ENCODE measurements around the gene MED22.
"Not testable (repeated sequence)": the region's sequence is repeated elsewhere in the genome, so short reads cannot be mapped to it uniquely, and the experiment has no call there.

Gene MED22

DNA sequence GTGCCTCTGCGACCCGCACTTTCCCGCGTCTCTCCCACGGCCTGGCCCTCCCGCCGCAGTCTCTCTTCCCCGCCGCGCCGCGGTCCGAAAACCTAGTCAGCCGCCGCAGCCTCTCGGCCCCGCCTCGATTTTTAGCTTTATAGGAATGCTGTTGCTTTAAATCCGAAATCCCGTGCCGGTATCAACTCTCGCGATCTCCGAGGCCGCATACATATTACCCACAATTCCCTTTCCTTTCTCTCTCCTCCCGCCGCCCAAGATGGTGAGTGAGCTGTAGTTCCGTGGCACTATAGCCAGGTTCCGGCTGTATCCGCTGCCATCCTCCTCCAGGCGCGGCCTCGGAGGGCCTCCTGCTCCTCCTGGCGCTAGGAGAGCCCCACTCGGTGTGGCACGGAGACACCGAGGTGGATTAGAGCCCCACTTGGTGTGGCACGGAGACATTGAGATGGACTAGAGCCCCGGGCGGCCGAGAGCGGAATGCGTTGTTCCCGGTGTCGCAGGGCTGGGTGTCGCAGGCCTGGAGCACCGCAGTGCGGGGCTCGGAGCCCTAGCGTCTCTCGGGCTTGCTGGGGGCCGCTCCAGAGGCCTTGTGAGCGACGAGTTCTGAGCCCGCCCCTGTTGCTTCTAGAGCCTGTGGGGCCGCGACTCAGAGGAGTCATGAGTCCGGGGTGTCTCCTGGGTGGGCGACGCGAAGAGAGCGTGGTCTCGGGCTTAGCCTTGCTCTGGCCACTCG is at the start of gene MED22, which contains the start of gene RPL7A:
TSS of gene MED22 (minus strand) at position 147 of the 733 bp plus-strand sequence. CDS start 1,469 bp downstream, outside the sequence.
TSS of gene RPL7A (plus strand) at position 234 of the 733 bp plus-strand sequence. CDS start at position 260, 26 bp downstream.
- peak; percentile 97 for DNase-seq (ENCODE audit: low spot score)

DNA sequence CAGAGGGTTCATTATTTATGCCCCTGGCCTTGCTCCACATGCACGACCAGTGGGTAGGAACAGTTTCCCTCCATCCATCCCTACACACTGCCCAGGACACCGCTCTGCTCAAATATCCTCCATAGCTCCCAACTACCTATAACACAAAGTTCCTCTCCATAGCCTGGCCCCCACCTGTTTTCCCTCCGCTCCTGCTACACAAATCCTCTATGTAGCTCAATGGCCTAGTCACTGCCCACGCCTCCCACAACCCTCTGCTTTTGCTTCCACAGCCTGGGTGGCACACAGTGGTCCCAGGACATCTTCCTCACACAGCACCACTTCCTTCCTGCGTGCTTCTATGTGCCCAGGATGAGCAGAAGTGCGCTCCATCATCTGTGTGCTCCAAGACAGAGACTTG is 49.4 kb upstream of the MED22 start:
- DNase-seq (ENCODE audit: low spot score): no peak

DNA sequence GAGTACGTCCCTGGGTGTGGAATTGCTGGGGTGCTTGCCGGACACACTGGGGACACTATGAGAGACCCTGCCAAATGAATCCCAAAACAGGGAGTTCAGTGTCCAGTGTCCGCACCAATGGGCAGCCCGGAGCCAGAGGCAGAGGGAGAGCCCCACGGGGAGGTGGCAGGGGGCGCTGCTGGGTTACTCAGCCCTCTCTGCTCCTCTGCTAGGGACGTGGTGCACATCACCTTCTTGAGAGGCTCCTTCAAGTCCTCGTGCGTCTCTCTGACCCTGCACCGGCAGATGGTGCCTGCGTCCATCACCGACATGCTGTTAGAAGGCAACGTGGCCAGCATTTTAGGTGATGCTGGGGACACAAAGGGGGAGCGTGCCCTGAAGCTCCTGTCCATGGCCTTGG is 49.0 kb upstream of the MED22 start:
- peak; percentile 28 for DNase-seq (ENCODE audit: low spot score)

DNA sequence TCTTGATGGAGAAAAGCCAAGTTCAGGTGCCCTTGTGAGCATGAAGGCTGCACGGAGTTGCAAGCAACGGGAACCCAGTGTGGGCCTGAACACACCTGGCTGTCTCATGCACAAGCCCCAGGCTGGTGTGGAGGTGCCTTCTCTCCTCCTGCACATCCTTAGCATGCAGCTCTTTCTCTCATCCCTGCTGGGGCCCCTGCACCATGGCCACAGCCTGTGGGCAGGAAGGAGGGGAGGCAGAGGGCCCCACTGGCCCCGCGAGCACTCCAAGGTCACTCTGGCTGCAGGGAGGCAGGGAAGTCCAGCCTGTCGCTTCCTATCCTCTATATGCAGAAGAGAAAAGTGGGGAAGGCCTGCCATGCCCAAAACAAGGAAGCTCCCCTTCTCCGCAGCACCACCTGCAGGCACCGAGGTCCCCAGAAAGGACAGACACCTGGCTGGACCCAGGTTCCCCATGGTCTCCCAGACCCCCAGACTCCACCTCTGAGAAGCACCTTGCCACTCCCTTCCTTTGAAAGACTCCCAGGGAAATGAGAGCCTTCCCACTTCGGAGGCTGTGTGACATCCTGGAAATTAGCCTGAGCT is 46.8 kb upstream of the MED22 start:
- DNase-seq (ENCODE audit: low spot score): no peak

DNA sequence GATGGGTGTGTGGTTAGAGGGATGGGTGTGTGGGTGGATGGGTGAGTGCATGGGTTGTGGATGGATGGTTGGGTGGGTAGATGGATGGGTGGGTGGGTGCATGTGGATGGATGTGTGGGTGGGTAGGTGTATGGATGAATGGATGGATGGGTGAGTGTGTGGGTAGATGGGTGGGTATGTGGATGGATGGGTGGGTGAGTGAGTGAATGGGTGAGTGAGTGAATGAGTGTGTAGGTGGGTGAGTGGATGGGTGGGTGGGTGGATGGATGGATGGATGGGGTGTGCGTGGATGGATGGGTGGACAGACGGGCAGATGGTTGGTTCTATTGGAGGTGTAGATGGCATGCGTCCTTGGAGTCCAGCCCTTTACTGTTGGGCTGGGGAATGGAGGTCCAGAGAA is 45.5 kb upstream of the MED22 start:
- DNase-seq (ENCODE audit: low spot score): no peak

DNA sequence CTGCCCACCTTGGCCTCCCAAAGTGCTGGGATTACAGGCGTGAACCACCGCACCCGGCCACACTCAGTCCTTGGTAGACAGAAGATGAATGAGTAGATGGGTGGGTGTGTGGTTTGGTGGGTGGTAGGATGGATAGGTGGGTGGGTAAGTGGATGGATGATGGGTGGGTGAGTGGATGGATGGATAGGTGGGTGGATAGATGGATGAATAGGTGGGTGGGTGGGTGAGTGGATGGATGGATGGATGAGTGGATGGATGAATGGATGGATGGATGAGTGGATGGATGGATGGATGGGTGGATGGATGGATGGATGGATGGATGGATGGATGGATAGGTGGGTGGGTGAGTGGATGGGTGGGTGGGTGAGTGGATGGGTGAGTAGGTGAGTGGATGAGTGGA is 44.4 kb upstream of the MED22 start:
- DNase-seq (ENCODE audit: low spot score): not testable (repeated sequence)

DNA sequence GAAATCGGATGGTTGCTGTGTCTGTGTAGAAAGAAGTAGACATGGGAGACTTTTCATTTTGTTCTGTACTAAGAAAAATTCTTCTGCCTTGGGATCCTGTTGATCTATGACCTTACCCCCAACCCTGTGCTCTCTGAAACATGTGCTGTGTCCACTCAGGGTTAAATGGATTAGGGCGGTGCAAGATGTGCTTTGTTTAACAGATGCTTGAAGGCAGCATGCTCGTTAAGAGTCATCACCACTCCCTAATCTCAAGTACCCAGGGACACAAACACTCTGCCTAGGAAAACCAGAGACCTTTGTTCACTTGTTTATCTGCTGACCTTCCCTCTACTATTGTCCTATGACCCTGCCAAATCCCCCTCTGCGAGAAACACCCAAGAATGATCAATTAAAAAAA is 43.5 kb upstream of the MED22 start:
- not testable (repeated sequence) for DNase-seq (ENCODE audit: low spot score)

DNA sequence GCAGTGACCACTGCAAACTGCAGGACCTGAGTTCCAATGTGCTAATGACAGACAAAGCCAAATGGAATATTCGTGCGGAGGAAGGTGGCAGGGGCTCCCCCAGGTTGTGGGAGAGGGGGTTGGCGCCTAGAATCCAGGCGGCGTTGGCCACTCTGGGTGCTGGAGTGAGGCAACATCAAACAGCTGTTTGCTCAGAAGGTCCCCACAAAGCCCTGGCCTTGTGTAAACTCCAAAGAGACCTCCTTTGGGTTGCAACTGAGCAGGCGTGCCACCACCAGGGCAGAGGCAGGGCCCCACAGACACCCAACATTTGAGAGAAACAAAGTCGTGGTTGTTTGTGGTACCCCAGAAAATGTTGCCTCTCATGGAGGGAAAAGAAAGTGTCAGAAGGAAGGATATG is 42.8 kb upstream of the MED22 start:
- DNase-seq (ENCODE audit: low spot score): no peak

DNA sequence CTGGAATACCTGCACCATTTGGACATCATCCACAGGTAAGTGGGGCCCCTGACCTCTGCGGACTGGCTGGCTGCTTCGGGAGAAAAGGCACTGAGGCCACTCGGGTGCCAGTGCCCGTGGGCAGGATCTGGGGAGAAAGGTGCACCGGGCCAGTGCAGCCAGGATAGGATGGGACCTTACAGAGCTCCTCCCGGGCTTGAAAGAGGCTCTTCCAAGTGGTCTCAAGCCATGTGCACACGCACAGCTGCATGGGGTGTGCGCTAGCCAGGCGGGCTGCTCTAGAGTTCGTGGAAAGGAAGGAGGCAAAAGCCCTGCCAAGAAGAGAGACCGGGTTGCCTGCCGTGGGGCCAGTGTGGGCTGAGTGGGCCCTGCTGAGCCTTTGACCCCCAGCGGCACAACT is 41.6 kb upstream of the MED22 start:
- DNase-seq (ENCODE audit: low spot score): no peak

DNA sequence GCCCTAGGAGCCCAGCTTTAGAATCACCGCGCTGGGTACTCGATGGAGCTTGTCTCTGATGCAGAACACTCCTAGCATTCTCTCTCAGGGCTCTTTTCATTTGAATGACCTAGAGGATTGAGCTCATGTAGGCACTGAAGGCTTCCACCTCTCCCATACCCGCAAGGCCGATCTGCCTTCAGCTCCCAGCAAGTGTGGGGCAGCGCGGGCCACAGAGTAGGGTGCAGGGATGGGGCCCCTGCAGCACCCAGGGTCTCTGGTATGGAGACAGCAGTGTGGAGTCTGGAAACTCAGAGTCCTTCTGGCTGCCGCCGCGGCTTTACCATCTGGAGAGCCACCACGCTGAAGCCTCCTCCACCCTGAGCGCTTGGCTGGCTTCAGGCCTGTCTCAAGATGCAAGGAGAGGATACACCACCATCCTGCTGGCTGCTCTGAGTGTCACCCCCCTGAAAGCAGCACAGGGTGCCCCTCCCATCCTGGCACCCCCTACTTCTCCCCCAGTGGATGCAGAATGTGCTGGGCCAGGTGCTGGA is 41.2 kb upstream of the MED22 start:
- no peak for DNase-seq (ENCODE audit: low spot score)

DNA sequence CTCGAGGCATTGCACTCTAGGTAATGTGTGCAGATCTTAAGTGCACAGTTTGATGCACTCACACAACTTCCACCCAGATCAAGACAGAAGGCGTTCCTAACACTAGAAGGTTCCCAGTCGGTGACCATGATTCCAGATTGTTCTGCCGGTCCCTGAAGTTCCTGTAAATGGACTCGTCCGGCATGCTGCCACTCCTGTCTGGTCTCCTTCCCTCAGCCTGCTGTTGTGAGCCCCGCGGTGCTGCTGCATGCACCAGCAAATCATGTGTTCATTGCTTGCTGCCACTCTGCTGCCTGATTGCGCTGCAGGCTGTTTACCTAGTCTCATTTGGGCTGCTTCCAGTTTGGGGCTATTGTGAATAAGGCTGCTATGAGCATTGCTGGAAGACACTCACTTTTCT is 39.7 kb upstream of the MED22 start:
- no peak for DNase-seq (ENCODE audit: low spot score)

DNA sequence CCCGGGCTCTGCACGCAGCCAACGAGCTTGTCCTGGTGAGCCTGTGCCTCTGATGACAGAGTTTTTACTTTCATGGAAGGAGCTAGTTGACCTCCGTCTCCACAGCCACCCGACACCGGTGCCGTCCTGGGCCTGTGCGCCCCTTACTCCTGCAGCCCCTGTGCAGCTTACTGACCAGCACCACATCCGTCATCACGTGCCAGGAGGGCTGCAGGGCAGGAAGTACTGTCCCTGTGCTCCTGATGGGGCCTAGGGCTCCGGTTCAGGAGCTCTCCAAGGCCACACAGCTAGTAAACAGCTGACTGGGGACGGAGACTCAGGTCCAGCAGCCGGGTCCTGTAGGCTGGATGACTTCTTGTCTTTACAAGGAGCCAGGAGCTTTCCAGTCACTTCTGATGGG is 38.4 kb upstream of the MED22 start:
- no peak for DNase-seq (ENCODE audit: low spot score)

DNA sequence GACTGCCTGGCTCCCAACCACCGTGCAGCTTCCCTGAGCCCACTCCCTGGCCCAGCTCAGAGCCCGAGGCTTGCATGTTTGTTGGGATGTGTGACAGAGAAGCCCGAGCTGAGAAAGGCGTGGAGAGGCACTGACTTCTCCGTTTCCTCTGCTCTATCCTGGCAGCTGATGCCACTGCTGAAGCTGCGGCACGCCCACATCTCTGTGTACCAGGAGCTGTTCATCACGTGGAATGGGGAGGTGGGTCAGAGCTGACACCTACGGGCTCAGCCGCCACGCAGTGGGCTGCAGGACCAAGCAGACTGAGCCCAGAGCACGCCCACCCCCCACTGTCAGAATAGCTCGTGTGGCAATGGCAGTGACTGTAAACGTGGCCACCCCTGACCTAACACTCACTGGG is 37.5 kb upstream of the MED22 start:
- no peak for DNase-seq (ENCODE audit: low spot score)

DNA sequence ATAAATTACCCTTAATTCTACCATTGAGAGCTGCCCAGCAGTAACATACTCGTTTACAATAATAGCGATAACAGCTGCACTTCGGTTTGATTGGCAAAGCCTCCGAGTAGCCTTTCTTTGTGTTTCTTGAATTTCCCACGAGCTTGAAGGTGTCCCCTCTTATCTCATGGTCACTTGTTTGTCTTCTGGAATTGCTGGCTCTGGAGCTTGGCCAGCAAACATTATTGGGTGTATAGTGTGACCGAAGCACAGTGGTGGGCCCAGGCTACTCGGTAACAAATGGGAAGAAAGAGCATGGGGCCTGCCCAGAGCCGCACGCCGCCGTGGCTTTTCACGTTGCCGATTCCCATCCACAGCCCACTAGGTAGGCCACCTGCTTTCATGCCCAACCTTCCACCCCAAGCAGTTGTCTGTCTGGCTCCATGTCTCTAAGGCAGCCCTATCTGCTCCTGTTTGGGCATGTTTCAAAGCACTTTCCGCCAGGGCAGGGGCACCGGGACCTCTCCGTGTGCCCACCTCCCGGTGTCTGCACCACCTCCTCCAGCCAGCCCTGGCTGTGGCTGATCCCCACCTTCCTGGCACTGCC is 36.9 kb upstream of the MED22 start:
- DNase-seq (ENCODE audit: low spot score): no peak

DNA sequence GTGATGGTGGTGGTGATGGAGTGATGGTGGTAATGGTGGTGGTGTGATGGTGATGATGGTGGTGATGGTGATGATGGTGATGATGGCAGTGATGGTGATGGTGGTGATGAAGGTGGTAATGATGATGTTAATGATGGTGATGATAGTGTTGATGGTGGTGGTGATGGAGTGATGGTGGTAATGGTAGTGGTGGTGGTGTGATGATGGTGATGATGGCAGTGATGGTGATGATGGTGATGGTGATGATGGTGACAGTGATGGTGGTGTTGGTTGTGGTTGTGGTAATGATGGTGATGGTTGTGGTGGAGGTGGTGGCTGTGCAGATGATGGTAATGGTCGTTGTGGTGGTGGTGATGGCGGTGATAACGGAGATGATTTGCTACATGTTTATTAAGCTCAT is 35.5 kb upstream of the MED22 start:
- no peak for DNase-seq (ENCODE audit: low spot score)

DNA sequence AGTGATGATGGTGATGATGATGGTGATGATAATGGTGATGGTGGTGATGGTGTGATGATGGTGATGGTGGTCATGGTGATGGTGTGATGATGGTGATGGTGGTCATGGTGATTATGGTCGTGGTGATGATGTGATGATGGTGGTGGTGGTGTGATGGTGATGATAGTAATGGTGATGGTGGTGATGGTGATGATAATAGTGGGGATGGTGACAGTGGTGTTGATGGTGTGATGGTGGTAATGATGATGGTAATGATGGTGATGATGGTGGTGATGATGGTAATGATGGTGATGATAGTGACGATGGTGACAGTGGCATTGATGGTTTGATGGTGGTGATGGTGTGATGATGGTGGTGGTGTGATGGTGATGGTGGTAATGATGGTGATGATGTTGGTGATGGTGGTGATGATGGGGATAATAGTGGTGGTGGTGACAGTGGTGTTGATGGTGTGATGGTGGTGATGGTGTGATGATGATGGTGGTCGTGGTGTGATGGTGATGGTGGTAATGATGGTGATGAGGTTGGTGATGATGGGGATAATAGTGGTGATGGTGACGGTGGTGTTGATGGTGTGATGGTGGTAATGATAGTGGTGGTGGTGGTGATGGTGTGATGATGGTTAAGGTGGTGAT is 34.7 kb upstream of the MED22 start:
- DNase-seq (ENCODE audit: low spot score): no peak

DNA sequence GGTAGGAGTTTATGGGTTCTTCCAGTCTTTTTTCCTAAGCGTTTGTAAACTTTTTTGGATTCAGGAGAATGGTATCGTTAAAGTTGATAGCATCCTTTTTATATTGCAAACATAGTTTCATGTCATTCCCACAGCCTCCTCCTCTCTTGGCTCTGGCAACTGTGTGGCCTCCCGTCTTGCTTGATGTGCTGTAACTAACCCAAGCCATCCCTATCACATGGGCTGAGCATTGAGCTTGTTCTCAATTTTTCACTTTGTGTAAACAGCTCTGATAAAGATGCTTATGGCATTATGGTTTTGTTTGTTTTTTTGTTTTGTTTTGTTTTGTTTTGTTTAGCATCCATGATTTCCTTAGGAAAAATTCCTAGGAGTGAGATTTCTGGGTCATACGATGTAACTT is 32.8 kb upstream of the MED22 start:
- DNase-seq (ENCODE audit: low spot score): no peak

DNA sequence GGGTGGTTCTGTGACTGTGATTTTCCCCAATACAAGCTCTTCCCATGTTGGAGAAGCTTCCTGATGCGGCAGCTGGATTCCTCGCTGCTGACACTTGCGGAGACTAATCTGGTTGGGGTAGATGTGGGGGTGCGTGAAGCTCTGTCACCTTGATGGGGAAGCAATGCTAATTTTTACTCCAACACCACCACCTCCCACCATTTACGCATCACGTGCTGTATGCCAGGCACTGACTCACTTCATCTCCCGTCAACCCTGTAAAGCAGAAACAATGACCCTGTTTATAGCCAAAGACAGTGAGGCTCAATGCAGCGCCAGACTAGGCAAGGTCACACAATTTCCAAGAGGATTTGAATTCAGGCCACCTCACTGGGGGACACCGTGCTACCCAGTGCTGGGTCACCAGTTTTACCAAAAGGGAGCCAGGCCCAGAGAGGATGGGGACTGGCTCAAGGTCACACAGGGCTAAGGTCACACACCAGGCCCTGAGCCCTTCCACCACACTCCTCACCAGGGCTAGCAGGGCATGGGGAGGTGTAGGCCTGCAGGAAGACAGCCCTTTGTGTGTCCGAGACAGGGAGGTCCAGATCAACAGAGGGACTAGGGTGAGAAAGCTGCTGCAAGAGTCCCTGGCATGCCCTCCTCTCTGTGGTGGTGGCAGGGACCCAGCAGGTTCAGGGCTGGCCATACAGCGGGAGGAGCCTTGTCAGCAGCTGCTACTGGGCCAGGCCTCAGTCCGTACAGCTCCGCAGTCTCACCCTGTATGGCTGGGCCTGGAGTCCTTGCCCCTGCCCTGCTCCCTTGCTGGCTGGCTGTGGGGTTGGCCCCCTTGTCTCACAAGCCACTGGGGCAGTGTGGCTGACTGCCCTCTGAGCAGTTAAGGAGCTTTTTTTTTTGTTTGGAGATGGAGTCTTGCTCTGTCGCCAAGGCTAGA is 31.5 kb upstream of the MED22 start:
- DNase-seq (ENCODE audit: low spot score): no peak

DNA sequence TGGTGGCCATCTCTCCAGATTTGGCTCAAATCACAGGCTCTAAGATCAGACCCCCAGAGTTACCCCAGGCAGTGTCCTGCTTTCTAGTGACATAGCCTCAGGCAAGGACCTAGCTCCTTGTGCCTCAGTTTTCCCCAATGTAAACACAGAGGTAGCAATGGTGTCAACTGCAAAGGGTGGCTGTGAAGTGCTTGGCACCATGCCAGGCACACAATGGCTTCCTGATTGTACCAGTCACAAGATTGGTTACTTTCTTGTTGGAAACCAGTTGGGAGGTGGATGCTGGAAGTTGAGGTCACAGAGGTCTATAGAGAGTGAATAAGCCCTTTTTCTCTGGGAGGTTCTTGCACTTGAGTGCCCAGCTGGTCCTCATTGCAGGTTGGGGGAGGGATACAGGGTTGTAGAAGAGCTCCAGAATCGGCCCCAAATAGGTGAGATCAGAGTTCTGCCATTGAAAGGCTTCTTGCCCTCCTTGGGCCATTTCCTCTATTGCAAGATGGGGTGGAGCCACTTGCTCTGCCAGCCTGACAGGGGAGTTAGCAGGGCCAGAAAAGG is 30.6 kb upstream of the MED22 start:
- no peak for DNase-seq (ENCODE audit: low spot score)

DNA sequence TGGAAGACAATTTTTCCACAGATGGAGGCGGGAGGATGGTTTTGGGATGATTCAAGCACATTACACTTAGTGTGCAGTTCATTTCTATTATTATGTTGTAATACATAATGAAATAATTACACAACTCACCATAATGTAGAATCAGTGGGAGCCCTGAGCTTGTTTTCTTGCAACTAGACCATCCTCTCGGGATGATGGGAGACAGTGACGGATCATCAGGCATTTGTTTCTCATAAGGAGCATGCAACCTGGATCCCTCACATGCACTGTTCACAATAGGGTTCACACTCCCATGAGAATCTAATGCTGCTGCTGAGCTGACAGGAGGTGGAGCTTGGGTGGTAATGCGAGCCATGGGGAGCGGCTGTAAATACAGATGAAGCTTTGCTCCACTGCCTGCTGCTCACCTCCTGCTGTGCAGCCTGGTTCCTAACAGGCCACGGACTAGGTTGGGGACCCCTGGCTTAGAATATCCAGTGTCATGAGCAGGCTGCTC is 29.8 kb upstream of the MED22 start:
- peak; percentile 40 for DNase-seq (ENCODE audit: low spot score)

DNA sequence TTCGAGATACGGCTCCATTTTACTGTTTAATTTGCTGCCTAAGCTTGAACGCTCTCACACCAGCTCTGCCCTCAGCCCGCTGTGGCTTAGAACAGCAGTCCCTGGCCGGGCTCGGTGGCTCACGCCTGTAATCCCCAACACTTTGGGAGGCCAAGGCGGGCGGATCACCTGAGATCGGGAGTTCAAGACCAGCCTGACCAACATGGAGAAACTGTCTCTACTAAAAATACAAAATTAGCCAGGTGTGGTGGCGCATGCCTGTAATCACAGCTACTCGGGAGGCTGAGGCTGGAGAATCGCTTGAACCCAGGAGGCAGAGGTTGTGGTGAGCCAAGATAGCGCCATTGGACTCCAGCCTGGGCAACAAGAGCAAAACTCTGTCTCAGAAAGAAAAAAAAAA is 29.3 kb upstream of the MED22 start:
- not testable (repeated sequence) for DNase-seq (ENCODE audit: low spot score)

Measured in NAMALWA (cell line).